OCI-LY7 (cell line): ENCODE measurements around the gene SLC18A3. TPM values are rescaled to one million over a fixed set of nuclear protein-coding genes. Genes with fewer than 3 reads are reported as not detected.

Source experiments
- BruUV-seq: library from RNA; stranded (reverse); fragments of 400-500 nt; replicated peaks from 2 replicates; lab custom pipeline; 2021; lab: Mats Ljungman, UMichigan
- CTCF ChIA-PET: fragments of 300-600 bp; sonication (Branson Sonifier 250); formaldehyde crosslinking; loops from one replicate; lab custom pipeline; 2022; ENCODE audit warnings: antibody characterized with exemption; ENCODE audit not compliant: unreplicated experiment; lab: Charles Lee
- POLR2A ChIA-PET: fragments of 300-600 bp; sonication (Branson Sonifier 250); formaldehyde crosslinking; loops from one replicate; lab custom pipeline; 2022; ENCODE audit warnings: antibody characterized with exemption; lab: Charles Lee
- DNase-seq: peaks from one replicate; pipeline ENCODE4 v3.0.0-alpha.2; 2015; ENCODE audit warnings: low spot score
- H2AFZ ChIP-seq: fragments of 200-600 bp; sonication (generic), shearing (Covaris generic); 2 replicates; pipeline ENCODE4 v1.6.1; 2014; ENCODE audit warnings: mild to moderate bottlenecking, antibody characterized with exemption, low read length, moderate library complexity
- H3K27ac ChIP-seq: fragments of 200-600 bp; sonication (generic); 2 replicates; pipeline ENCODE4 v1.5.1; 2014; ENCODE audit warnings: mixed run types, low read depth, mild to moderate bottlenecking, moderate library complexity, low read length, inconsistent platforms; ENCODE audit not compliant: poor library complexity, severe bottlenecking
- H3K36me3 ChIP-seq: fragments of 200-600 bp; sonication (generic); 2 replicates; pipeline ENCODE4 v1.6.1; 2014; ENCODE audit warnings: mild to moderate bottlenecking, antibody characterized with exemption, low read length, moderate library complexity, mixed read lengths; ENCODE audit not compliant: insufficient read depth
- H3K4me1 ChIP-seq: fragments of 200-600 bp; sonication (generic); 2 replicates; pipeline ENCODE4 v1.5.1; 2014; ENCODE audit warnings: mild to moderate bottlenecking, low read length; ENCODE audit not compliant: insufficient read depth, poor library complexity, severe bottlenecking
- H3K4me2 ChIP-seq: fragments of 200-600 bp; sonication (generic); 2 replicates; pipeline ENCODE4 v1.6.1; 2014; ENCODE audit warnings: mild to moderate bottlenecking, low read length
- H3K4me3 ChIP-seq: fragments of 200-600 bp; sonication (generic); 2 replicates; pipeline ENCODE4 v1.5.1; 2014; ENCODE audit warnings: mild to moderate bottlenecking, low read depth, low read length; ENCODE audit not compliant: poor library complexity, severe bottlenecking
- H3K79me2 ChIP-seq: fragments of 200-600 bp; sonication (generic); 2 replicates; pipeline ENCODE4 v1.6.1; 2016; ENCODE audit warnings: low read depth, mild to moderate bottlenecking, low read length, moderate library complexity, mixed read lengths; ENCODE audit not compliant: insufficient read depth
- H3K9me2 ChIP-seq: fragments of 200-600 bp; sonication (generic); 2 replicates; pipeline ENCODE4 v1.6.1; 2016; ENCODE audit warnings: mild to moderate bottlenecking, low read length, mixed read lengths; ENCODE audit not compliant: insufficient read depth
- H3K9me3 ChIP-seq: fragments of 200-600 bp; sonication (generic); 2 replicates; pipeline ENCODE4 v1.6.1; 2014; ENCODE audit warnings: mild to moderate bottlenecking, mixed run types, low read length, mixed read lengths
- H4K20me1 ChIP-seq: fragments of 200-600 bp; sonication (generic); 2 replicates; pipeline ENCODE4 v1.6.1; 2014; ENCODE audit warnings: mild to moderate bottlenecking, antibody characterized with exemption, low read length, moderate library complexity, mixed read lengths; ENCODE audit not compliant: insufficient read depth
- EZH2phosphoT487 ChIP-seq: fragments of 200-600 bp; sonication (generic); IDR thresholded peaks from 2 replicates; pipeline ENCODE4 v1.6.1; 2018; ENCODE audit warnings: low read depth, borderline replicate concordance, mild to moderate bottlenecking, mixed run types, antibody characterized with exemption, low read length, moderate library complexity, mixed read lengths
- intact Hi-C: fragments of 100-400 bp; cut with micrococcal nuclease; formaldehyde crosslinking; loops from one replicate; pipeline ENCODE4 v1.10.0; 2022; ENCODE audit not compliant: unreplicated experiment
- total RNA-seq, 2 experiments: library from RNA; depleted of rRNA in 1 of 2; stranded (reverse); fragments of >200 nt in 1 of 2; shearing (Covaris generic) in 1 of 2; gene quantifications; 2 replicates each; pipeline ENCODE4 v1.2.3, GENCODE V29; 2014 to 2022
- TF ChIP-seq, protein P1 (sequence below): fragments of 200-600 bp; sonication (generic); conservative IDR thresholded peaks from 2 replicates; pipeline ENCODE4 v1.5.1; 2014; ENCODE audit warnings: mild to moderate bottlenecking, antibody characterized with exemption, low read length, moderate library complexity, mixed read lengths

The SLC18A3 gene
- total RNA-seq, 2 experiments from 2014 or later = not detected

DNA sequence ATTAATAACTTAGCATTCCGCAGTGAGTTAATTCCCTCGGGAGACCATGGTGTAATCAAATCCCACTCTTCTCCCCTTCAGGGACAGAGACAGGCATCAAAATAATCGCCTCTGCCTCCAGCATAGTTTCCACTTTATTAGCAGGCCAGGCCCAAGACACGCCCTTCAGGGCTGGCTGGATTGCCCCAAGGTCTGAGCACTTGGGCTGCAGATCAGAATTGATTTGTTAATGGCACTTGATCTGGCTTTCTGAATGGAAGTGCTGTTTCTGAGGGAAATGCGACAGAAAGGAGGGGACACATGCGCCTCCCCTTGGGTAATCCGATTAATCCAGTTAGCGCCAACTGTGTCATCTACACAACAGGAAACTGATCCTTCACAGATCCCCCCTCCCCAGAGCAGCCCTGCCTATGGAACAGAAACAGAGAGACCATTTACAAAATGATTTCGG lies 19.3 kb downstream of the SLC18A3 start:
- no peak for TF ChIP-seq EZH2phosphoT487
- TF ChIP-seq, protein P1, sequence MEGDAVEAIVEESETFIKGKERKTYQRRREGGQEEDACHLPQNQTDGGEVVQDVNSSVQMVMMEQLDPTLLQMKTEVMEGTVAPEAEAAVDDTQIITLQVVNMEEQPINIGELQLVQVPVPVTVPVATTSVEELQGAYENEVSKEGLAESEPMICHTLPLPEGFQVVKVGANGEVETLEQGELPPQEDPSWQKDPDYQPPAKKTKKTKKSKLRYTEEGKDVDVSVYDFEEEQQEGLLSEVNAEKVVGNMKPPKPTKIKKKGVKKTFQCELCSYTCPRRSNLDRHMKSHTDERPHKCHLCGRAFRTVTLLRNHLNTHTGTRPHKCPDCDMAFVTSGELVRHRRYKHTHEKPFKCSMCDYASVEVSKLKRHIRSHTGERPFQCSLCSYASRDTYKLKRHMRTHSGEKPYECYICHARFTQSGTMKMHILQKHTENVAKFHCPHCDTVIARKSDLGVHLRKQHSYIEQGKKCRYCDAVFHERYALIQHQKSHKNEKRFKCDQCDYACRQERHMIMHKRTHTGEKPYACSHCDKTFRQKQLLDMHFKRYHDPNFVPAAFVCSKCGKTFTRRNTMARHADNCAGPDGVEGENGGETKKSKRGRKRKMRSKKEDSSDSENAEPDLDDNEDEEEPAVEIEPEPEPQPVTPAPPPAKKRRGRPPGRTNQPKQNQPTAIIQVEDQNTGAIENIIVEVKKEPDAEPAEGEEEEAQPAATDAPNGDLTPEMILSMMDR = no peak
- Histone ChIP-seq H2AFZ (no peak overlapping the region), H3K4me2 (no peak overlapping the region), H4K20me1 (no peaks in the 10 kb centered on the region), H3K79me2 (no peaks in the 10 kb centered on the region), H3K27ac (no peak overlapping the region), H3K9me3 (no peaks in the 10 kb centered on the region), H3K9me2 (no peaks in the 10 kb centered on the region), H3K4me1 (no peaks in the 10 kb centered on the region), H3K4me3 (no peak overlapping the region), H3K36me3 (no peaks in the 10 kb centered on the region)
- CTCF ChIA-PET = no interaction called here
- POLR2A ChIA-PET = no interaction called here
- intact Hi-C loops = no loop called here
- BruUV-seq = no TSS peak
- DNase-seq = no peak

DNA sequence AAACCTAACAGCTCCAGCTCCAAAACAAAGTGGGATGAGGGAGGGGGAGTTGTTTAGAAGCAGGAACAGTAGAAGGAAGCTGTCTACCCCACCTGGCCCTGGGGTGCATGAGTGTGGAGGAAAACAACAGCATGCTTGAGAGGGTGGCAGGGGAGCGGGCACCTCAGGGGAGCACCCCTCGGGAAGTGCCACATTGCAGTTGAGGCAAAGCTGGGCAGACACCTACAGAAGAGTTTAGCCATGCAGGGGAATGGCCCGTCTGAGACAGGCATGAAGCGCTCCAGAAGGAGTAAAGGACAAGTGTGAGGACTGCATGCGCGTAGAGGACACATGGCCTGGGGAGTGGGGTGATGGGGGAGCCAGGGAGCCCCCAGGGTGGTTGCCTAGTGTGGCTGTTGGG lies 21.9 kb downstream of the SLC18A3 start:
- ChIA-PET POLR2A (no interaction called here), CTCF (no interaction called here)
- no peak for DNase-seq
- no peak overlapping the region for H3K4me3 ChIP-seq
- no peak overlapping the region for H3K4me2 ChIP-seq
- H2AFZ ChIP-seq = no peak overlapping the region
- H3K9me3 ChIP-seq = no peaks in the 10 kb centered on the region
- intact Hi-C loops = no loop called here
- no peaks in the 10 kb centered on the region for H3K4me1 ChIP-seq
- no peaks in the 10 kb centered on the region for H3K9me2 ChIP-seq
- H3K36me3 ChIP-seq = no peaks in the 10 kb centered on the region
- BruUV-seq = no TSS peak
- no peak overlapping the region for H3K27ac ChIP-seq
- H3K79me2 ChIP-seq = no peaks in the 10 kb centered on the region
- TF ChIP-seq EZH2phosphoT487 = no peak
- no peaks in the 10 kb centered on the region for H4K20me1 ChIP-seq

DNA sequence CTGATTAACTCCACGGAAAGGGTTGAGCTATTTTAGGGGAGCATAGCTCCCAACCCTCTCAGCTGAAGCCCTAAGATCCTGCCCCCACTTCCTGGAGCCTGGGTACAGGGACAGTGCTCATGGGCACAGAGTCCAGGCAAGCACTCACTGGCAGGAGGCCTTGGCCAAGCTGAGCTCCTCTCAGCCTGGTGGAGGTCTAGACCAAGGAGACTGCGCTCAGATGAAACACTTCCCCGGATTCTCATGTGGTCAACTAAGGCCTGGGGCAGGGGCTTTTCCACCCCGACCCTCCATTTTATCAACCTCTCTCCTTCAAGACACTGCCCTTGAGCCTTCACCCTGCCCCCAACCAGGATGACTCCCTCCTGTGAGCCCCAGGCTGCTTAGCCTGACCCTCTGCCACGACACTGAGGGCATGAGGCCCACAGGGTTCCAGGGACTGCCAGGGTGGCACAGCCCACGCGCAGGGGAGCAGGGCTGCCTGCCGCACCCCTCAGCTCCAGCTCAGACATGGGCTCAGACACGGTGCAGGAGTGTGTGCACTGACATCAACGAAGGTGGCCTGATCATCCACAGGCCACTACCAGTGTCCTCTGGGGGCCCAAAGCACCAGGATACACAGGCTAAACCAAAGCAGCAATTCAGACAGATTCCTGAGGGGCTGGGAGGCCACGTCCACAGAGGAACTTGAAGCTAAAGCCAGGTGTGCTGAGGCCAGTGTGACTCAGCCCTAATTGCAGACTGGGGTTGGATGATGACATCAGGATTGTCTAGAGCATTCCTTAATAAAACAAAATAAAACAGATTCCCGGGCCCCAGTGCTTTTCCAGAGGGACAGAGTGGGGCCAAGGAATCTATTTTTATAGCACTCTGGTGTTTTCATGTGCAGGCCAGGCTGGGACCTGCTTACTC lies 22.6 kb downstream of the SLC18A3 start:
- Histone ChIP-seq H3K9me3 (no peaks in the 10 kb centered on the region), H4K20me1 (no peaks in the 10 kb centered on the region), H3K36me3 (no peaks in the 10 kb centered on the region), H3K79me2 (no peaks in the 10 kb centered on the region), H2AFZ (no peak overlapping the region), H3K27ac (no peak overlapping the region), H3K4me1 (no peaks in the 10 kb centered on the region), H3K4me3 (no peak overlapping the region), H3K4me2 (no peak overlapping the region), H3K9me2 (no peaks in the 10 kb centered on the region)
- intact Hi-C loops = no loop called here
- TF ChIP-seq, protein P1 = no peak
- no peak for TF ChIP-seq EZH2phosphoT487
- no peak for DNase-seq
- ChIA-PET CTCF (no interaction called here), POLR2A (no interaction called here)
- no TSS peak for BruUV-seq
